Lower leg skin (tissue), 3 donors: Measurements from ENCODE around the gene ZBTB40.

ENCODE experiments used
- POLR2A ChIP-seq, 2 donors: fragments of 450-650 bp; IDR thresholded peaks; one replicate each; pipeline ENCODE4 v1.6.1; 2016 to 2017; ENCODE audit warnings: antibody characterized with exemption in 2 of 2, mild to moderate bottlenecking in 1 of 2, moderate library complexity in 1 of 2
- TF ChIP-seq, protein P1 (sequence below), 3 donors: fragments of 450-650 bp; IDR thresholded peaks; one replicate each; pipeline ENCODE4 v1.5.1; 2016; ENCODE audit warnings: antibody characterized with exemption in 3 of 3, mild to moderate bottlenecking in 3 of 3, moderate library complexity in 2 of 3

DNA sequence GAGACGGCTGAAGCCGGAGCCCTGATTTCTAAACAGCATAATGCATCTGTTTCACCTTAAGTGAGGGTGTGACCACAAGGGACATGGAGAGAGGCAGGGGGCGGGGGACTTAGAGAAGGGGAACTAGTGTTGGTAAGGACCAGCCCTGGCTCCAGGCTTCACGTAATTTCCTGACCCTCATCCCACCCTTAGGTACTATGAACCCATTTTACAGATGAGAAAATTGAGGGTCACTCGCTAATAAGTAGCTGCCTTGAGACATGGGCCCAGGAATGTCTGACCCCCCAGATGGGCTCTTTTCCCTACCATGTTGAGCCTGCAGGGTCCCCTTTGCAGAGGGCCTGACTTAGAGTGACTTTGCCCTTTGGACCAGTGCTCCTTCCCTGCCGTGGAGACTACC lies 116.3 kb downstream of the ZBTB40 start:
- TF ChIP-seq, protein P1, sequence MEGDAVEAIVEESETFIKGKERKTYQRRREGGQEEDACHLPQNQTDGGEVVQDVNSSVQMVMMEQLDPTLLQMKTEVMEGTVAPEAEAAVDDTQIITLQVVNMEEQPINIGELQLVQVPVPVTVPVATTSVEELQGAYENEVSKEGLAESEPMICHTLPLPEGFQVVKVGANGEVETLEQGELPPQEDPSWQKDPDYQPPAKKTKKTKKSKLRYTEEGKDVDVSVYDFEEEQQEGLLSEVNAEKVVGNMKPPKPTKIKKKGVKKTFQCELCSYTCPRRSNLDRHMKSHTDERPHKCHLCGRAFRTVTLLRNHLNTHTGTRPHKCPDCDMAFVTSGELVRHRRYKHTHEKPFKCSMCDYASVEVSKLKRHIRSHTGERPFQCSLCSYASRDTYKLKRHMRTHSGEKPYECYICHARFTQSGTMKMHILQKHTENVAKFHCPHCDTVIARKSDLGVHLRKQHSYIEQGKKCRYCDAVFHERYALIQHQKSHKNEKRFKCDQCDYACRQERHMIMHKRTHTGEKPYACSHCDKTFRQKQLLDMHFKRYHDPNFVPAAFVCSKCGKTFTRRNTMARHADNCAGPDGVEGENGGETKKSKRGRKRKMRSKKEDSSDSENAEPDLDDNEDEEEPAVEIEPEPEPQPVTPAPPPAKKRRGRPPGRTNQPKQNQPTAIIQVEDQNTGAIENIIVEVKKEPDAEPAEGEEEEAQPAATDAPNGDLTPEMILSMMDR (IDR thresholded peaks at IDR 0.05) = no peak
- no peak for TF ChIP-seq POLR2A (IDR thresholded peaks at IDR 0.05)
